ENCODE results near the gene JUNB. TPM values are rescaled to one million over a fixed set of nuclear protein-coding genes. Genes with fewer than 3 reads are reported as not detected.

Gene JUNB
- total RNA-seq (2012; rRNA removed) (20.8 and 32.8 TPM in 2 replicates), polyA plus RNA-seq (2012; rRNA removed) (109 and 141 TPM in 2 replicates), Bru-seq, nascent RNA (percentile 87 among the genes with signal in this experiment), BruChase-seq, experiment 1, labeled RNA remaining after a 6-hour chase (percentile 46 among the genes with signal in this experiment), BruChase-seq, experiment 2, labeled RNA remaining after a 2-hour chase (percentile 68 among the genes with signal in this experiment)
- polyA plus RNA-seq (2012; cell fraction: cytosol; rRNA removed): 306 and 706 TPM in 2 replicates
- 702 and 1,034 TPM in 2 replicates for polyA plus RNA-seq (2012; cell fraction: nucleus; rRNA removed; ENCODE audit: low replicate concordance)
- long read RNA-seq, transcript JUNB-201 (1 exons, 1,820 nt): major isoform, 147 of 147 reads
- long read RNA-seq, partial matches to known transcripts: 0 of 147 reads
- long read RNA-seq, other reads (novel, unspliced or antisense): 0 of 147 reads

GRCh38 chr19:12791345-12792050 lies at the start of gene JUNB:
JUNB (plus strand) TSS chr19:12791486; CDS start chr19:12791772, 286 bp downstream.
- DNase-seq (peak; percentile 96), ATAC-seq (ENCODE audit: low read depth) (peak; percentile 49)
- H3K14ac ChIP-seq (replicated peaks; ENCODE audit: low read depth, low read length): peak within 1 kb of the TSS; percentile 95
- H3K4me1 ChIP-seq (ENCODE audit: control insufficient read depth, insufficient read depth, low read length): peaks cover 19% of the 10 kb centered on the region
- peaks cover 0 to 39% of the 10 kb centered on the region in 2 experiments; a peak in 2 of 4 replicates for H3K79me1 ChIP-seq (ENCODE audit: low read depth in 1 of 2, low read length in 2 of 2)
- intact Hi-C loops (cut with micrococcal nuclease): loop anchor here (1.0 kb wide), 1 partner anchor 14 kb away; no protein-coding TSS in a partner anchor
- peak within 1 kb of the TSS; percentile 89 for H3K56ac ChIP-seq (ENCODE audit: extremely low read depth, insufficient read depth, low read length)
- H4K5ac ChIP-seq (ENCODE audit: low read depth, low read length): peak within 1 kb of the TSS; percentile 44
- WGBS, 2 experiments (ENCODE audit: extremely low coverage in 2 of 2, insufficient read length in 1 of 2): 0% methylated on average over 51 of the region's 73 CpGs; no CpG with 5 or more reads in 1 of the 2 experiments
- H3K23ac ChIP-seq (ENCODE audit: low read depth, low read length): peak within 1 kb of the TSS; percentile 98
- no peaks in the 10 kb centered on the region for H3K9me3 ChIP-seq (ENCODE audit: control insufficient read depth, insufficient read depth, low read length)
- TF ChIP-seq CHD1 (IDR thresholded peaks at IDR 0.05; ENCODE audit: low read depth, low read length) (peak; percentile 99), MXI1 (IDR thresholded peaks at IDR 0.05; ENCODE audit: borderline replicate concordance, low read depth, low read length) (no peak), CTCF (conservative IDR thresholded peaks at IDR 0.05; ENCODE audit: low read depth, low read length) (no peak), POLR2A (IDR thresholded peaks at IDR 0.05; ENCODE audit: low read depth, low read length) (peak; percentile 99), MAZ (IDR thresholded peaks at IDR 0.05; ENCODE audit: borderline replicate concordance, low read depth, low read length) (peak; percentile 97), CEBPB (IDR thresholded peaks at IDR 0.05; ENCODE audit: low read depth, low read length) (no peak), BHLHE40 (IDR thresholded peaks at IDR 0.05; ENCODE audit: low read depth, low read length) (no peak), RCOR1 (IDR thresholded peaks at IDR 0.05; ENCODE audit: insufficient replicate concordance, low read length) (no peak), FOS (IDR thresholded peaks at IDR 0.05; ENCODE audit: low read depth, low read length) (peak; percentile 16; the same call in 1 of the 2 replicates), RAD21 (IDR thresholded peaks at IDR 0.05; ENCODE audit: low read length) (no peak), NFE2L2 (IDR thresholded peaks at IDR 0.05; ENCODE audit: low read depth, low read length) (peak; percentile 61), RFX5 (IDR thresholded peaks at IDR 0.05; ENCODE audit: low read depth, low read length) (no peak)
- peak within 1 kb of the TSS; percentile 67 for H2BK120ac ChIP-seq (ENCODE audit: low read depth, low read length)
- peak within 1 kb of the TSS; percentile 88 for H3K4me2 ChIP-seq (ENCODE audit: low read depth, low read length)
- peak within 1 kb of the TSS; percentile 63 for H2BK20ac ChIP-seq (ENCODE audit: low read depth, low read length)
- peak within 1 kb of the TSS; percentile 92 for H2BK5ac ChIP-seq (ENCODE audit: low read depth, low read length, poor library complexity, severe bottlenecking)
- peak within 1 kb of the TSS; percentile 91 for H4K91ac ChIP-seq (ENCODE audit: insufficient read depth, low read depth, low read length)
- H3K36me3 ChIP-seq (ENCODE audit: control insufficient read depth, insufficient read depth, low read length): no peaks in the 10 kb centered on the region
- CTCF ChIA-PET: interaction anchor here (1.1 to 3.0 kb wide), 3 partner anchors 14 to 27 kb away, joined by 3 to 14 read pairs (median 11); no protein-coding TSS in a partner anchor
- H3K4me3 ChIP-seq (ENCODE audit: insufficient read depth, low read depth, low read length): peak within 1 kb of the TSS; percentile 97
- H3K9me1 ChIP-seq (ENCODE audit: insufficient read depth, low read length): no peaks in the 10 kb centered on the region; the same call in none of the 2 replicates
- H3K9ac ChIP-seq (ENCODE audit: low read depth, low read length): peak within 1 kb of the TSS; percentile 80
- peak within 1 kb of the TSS; percentile 89 for H3K27ac ChIP-seq (ENCODE audit: insufficient read depth, low read length)
- BruUV-seq (replicated peaks): TSS peak; percentile 85
- peak within 1 kb of the TSS; percentile 97 for H2AK9ac ChIP-seq (replicated peaks; ENCODE audit: low read depth, low read length, poor library complexity)
- in situ Hi-C loops (cut with MboI; ENCODE audit: low sequenced_read_pairs): loop anchor here (25.0 kb wide), 1 partner anchor 1046 kb away; no protein-coding TSS in a partner anchor
- peaks cover 20% of the 10 kb centered on the region for H4K20me1 ChIP-seq (ENCODE audit: insufficient read depth, low read length)
- POLR2A ChIA-PET (ENCODE audit: unreplicated experiment): interaction anchor here (0.6 to 2.4 kb wide), 5 partner anchors 9 to 358 kb away, joined by 3 to 11 read pairs (median 3); partner anchors contain the start of genes IER2 and STX10
- peak within 1 kb of the TSS; percentile 85 for H2AK5ac ChIP-seq (ENCODE audit: low read depth, low read length)
- H3K18ac ChIP-seq (ENCODE audit: low read depth, low read length): peak within 1 kb of the TSS; percentile 64
- H4K8ac ChIP-seq (ENCODE audit: low read depth in 2 of 2, low read length in 2 of 2): peak within 1 kb of the TSS; percentile 45 to 92
- peak within 1 kb of the TSS; percentile 81 for H2AFZ ChIP-seq (replicated peaks; ENCODE audit: low read length, poor library complexity)
- H2BK15ac ChIP-seq (ENCODE audit: low read depth, low read length): peak within 1 kb of the TSS; percentile 87; the same call in 1 of the 3 replicates
- H3K27me3 ChIP-seq (ENCODE audit: control insufficient read depth, insufficient read depth, low read length): no peaks in the 10 kb centered on the region
- dilution Hi-C loops (cut with HindIII; ENCODE audit: low sequenced_read_pairs, unreplicated experiment): no loop called here
- H3K4ac ChIP-seq (ENCODE audit: low read depth, low read length): peak within 1 kb of the TSS; percentile 97

All from IMR-90 (cell line).